Measurements from ENCODE around the gene GPATCH11.

DNA sequence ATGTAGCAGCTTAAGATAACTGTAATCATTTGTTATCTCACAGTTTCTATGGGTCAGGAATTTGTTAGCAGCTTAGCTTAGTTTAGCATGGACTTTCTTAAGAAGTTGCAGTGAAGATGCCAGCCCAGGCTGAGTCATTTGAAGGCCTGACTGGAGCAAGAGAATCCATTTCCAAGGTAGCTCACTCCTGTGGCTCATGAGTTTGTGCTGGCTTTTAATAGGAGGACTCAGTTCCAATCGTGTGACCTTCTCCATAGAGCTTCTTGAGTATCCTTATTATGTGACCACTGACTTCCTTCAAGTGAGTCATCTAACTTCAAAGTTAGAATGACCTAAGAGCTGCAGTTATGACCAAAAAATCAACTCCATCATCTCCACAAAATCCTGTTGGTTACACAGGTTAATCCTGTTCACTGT is 1.4 kb downstream of the GPATCH11 start:
- TF ChIP-seq EZH2 (IDR thresholded peaks at IDR 0.05; ENCODE audit: low read length), result no peak
- TF ChIP-seq CTCF (optimal IDR thresholded peaks at IDR 0.05 in 1 of 3, IDR thresholded peaks at IDR 0.05 in 1 of 3, conservative IDR thresholded peaks at IDR 0.05 in 1 of 3; ENCODE audit: extremely low read depth in 1 of 3, insufficient read depth in 2 of 3, low read length in 3 of 3), result no peak
